SHP77 (cell line): ENCODE data around the gene GMEB1.
"Not testable (repeated sequence)": the region's sequence is repeated elsewhere in the genome, so short reads cannot be mapped to it uniquely, and the experiment has no call there.

Experiments
- DNase-seq, 2 experiments: peaks; one replicate each; lab custom pipeline; 2025; lab: John Stamatoyannopoulos, UW

Gene GMEB1

GRCh38 chr1:28668191-28668955 is at the start of gene GMEB1:
TSS of gene GMEB1 (plus strand) at chr1:28668784. CDS start at chr1:28683613, 14,829 bp downstream.
- peak; percentile 79 to 90 for DNase-seq

GRCh38 chr1:28631713-28632112 is 36.9 kb upstream of the GMEB1 start:
- no peak for DNase-seq

GRCh38 chr1:28632560-28632959 is 36.0 kb upstream of the GMEB1 start:
- DNase-seq = no peak

- DNase-seq = peak in 1 of 2 experiments; percentile 11
Observed at GRCh38 chr1:28640766-28641165, 27.8 kb upstream of the GMEB1 start.

- DNase-seq = no peak
Observed at GRCh38 chr1:28642056-28642846, 26.3 kb upstream of the GMEB1 start.

GRCh38 chr1:28642847-28643635 is 25.5 kb upstream of the GMEB1 start, which contains the start of gene TAF12:
TSS of gene TAF12 (minus strand) at chr1:28643067. CDS start at chr1:28622081, 20,986 bp downstream.
- peak; percentile 88 to 91 for DNase-seq

- DNase-seq = no peak
Observed at GRCh38 chr1:28644494-28644893, 24.1 kb upstream of the GMEB1 start.

GRCh38 chr1:28645406-28645805 is 23.2 kb upstream of the GMEB1 start:
- DNase-seq = not testable (repeated sequence)

GRCh38 chr1:28646040-28646439 is 22.5 kb upstream of the GMEB1 start:
- DNase-seq = no peak

- DNase-seq = peak; percentile 86 to 87
Observed at GRCh38 chr1:28648008-28648473, 20.5 kb upstream of the GMEB1 start.

GRCh38 chr1:28648474-28649198 is 19.9 kb upstream of the GMEB1 start, which contains the start of gene RNU11:
TSS of gene RNU11 (plus strand) at chr1:28648600.
- DNase-seq = peak; percentile 96 to 97

GRCh38 chr1:28653063-28653462 is 15.5 kb upstream of the GMEB1 start:
- DNase-seq = not testable (repeated sequence)

GRCh38 chr1:28653870-28654269 is 14.7 kb upstream of the GMEB1 start:
- not testable (repeated sequence) for DNase-seq

GRCh38 chr1:28655448-28656311 is 12.9 kb upstream of the GMEB1 start:
- not testable (repeated sequence) for DNase-seq

GRCh38 chr1:28656335-28656734 is 12.2 kb upstream of the GMEB1 start:
- no peak for DNase-seq

GRCh38 chr1:28663871-28664470 is 4.6 kb upstream of the GMEB1 start:
- DNase-seq = no peak

GRCh38 chr1:28666806-28667205 is 1.8 kb upstream of the GMEB1 start:
- DNase-seq = no peak

GRCh38 chr1:28668956-28669723 is 556 bp downstream of the GMEB1 start:
- peak; percentile 63 to 82 for DNase-seq

- DNase-seq = no peak
Observed at GRCh38 chr1:28671254-28671780, 2.7 kb downstream of the GMEB1 start.
